ENCODE results near the gene PTH1R.
"Not testable (repeated sequence)": the region's sequence is repeated elsewhere in the genome, so short reads cannot be mapped to it uniquely, and the experiment has no call there.

PTH1R gene

DNA sequence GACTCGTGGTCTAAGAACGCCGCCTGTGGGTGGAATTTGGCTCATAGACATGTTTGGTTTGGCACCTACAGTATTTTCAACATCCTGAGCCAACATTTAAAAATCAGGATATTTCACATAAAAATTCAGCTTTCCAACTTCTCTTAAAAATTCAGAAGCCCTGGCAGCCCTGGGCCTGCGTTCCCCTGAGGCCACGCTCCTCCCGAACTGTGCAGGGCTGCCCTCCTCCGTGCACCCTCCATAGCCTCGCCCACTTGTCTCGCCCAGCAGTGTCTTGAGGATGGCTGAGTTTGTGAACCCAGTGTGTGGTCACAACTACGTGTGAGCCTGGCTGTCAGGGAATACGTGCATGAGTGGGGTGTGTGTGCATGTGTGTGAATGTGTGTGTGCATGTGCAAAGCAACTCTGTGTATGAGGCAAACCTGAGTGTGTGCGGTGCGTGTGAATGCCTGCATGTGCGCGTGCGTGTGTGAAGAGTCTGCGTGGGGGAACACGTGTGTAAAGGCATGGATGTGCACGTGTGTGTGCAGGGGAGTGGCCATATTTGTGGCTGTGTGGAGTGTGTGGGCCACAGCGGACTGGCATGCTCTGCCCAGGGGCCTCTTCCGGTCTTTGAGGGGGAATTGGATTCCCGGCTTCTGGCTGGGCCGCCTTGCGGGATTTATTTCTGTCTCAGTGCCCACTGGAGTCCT lies 30.9 kb downstream of the PTH1R start:
- TF ChIP-seq, protein P1, sequence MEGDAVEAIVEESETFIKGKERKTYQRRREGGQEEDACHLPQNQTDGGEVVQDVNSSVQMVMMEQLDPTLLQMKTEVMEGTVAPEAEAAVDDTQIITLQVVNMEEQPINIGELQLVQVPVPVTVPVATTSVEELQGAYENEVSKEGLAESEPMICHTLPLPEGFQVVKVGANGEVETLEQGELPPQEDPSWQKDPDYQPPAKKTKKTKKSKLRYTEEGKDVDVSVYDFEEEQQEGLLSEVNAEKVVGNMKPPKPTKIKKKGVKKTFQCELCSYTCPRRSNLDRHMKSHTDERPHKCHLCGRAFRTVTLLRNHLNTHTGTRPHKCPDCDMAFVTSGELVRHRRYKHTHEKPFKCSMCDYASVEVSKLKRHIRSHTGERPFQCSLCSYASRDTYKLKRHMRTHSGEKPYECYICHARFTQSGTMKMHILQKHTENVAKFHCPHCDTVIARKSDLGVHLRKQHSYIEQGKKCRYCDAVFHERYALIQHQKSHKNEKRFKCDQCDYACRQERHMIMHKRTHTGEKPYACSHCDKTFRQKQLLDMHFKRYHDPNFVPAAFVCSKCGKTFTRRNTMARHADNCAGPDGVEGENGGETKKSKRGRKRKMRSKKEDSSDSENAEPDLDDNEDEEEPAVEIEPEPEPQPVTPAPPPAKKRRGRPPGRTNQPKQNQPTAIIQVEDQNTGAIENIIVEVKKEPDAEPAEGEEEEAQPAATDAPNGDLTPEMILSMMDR (IDR thresholded peaks at IDR 0.05; ENCODE audit: low read depth, low read length, missing control alignments) = peak; percentile 50
- in situ Hi-C loops (cut with HindIII; ENCODE audit: low pct_ligation_motif_present, low sequenced_read_pairs) = no loop called here
- Histone ChIP-seq H3K4me3 (ENCODE audit: low read depth, low read length) (no peak overlapping the region), H3K27ac (no peak overlapping the region), H3K27me3 (replicated peaks) (no peaks in the 10 kb centered on the region), H3K36me3 (replicated peaks) (no peaks in the 10 kb centered on the region)
- DNase-seq = peak; percentile 78

DNA sequence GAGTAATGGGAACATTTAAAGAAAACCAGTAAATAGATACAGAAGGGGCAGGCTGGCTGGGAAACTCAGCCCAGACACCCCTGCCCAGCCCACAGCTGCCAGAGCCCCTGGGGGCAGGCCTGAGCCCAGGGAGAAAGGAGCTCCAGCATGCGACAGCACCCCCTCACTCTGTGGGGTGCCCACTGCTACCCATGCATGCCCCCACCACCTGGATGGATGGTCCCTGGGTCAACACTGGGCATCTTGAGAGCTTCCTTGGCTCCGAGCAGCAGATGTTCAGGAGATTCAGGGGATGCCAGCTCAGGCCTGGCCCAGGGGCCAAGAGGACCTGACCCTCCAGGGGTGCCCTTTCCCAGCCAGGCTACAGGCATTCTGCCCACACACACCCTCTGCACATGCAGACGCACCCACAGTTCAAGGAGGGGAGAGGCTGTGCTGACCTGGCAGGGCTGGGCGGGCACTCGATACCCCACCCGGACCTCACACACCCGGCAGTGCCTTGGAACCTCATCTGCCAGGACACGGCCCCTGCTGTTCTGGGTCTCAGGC lies 31.5 kb downstream of the PTH1R start:
- Histone ChIP-seq H3K27ac (no peak overlapping the region), H3K27me3 (replicated peaks) (no peaks in the 10 kb centered on the region), H3K4me3 (ENCODE audit: low read depth, low read length) (no peak overlapping the region), H3K36me3 (replicated peaks) (no peaks in the 10 kb centered on the region)
- in situ Hi-C loops (cut with HindIII; ENCODE audit: low pct_ligation_motif_present, low sequenced_read_pairs) = no loop called here
- DNase-seq = no peak
- TF ChIP-seq, protein P1 (IDR thresholded peaks at IDR 0.05; ENCODE audit: low read depth, low read length, missing control alignments) = no peak

DNA sequence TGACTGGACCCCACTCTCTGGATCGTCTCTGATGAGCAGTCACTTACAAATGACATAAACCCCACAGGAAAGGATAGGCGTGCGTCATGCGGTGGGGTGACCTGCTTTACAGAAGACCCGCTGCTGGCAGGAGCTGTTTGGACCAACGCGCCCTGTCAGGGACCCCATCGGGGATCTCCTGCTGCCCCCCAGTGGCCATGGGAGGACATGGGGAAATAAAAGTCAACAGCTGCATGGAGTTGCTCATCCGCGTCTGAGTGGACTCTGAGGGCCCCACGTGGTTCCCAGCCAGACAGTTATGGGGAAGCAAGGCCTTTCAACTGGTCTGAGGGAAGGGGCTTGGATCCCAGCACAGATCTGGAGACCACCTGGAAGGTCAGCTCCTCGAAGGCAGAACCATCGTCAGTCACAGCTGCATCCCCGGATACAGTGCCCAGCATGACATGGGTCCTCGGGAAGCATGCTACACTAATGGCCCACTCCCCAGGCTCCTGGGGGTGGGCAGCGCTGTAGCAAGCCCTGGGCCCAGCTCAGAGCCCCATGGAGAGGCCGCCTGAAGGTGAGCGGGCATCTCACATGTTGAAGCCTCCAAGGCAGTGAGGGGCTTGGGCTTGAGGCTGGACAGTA lies 32.1 kb downstream of the PTH1R start:
- peak; percentile 88 for DNase-seq
- Histone ChIP-seq H3K27me3 (replicated peaks) (no peaks in the 10 kb centered on the region), H3K36me3 (replicated peaks) (no peaks in the 10 kb centered on the region), H3K27ac (no peak overlapping the region), H3K4me3 (ENCODE audit: low read depth, low read length) (no peak overlapping the region)
- in situ Hi-C loops (cut with HindIII; ENCODE audit: low pct_ligation_motif_present, low sequenced_read_pairs) = no loop called here
- TF ChIP-seq, protein P1 (IDR thresholded peaks at IDR 0.05; ENCODE audit: low read depth, low read length, missing control alignments) = peak; percentile 93

DNA sequence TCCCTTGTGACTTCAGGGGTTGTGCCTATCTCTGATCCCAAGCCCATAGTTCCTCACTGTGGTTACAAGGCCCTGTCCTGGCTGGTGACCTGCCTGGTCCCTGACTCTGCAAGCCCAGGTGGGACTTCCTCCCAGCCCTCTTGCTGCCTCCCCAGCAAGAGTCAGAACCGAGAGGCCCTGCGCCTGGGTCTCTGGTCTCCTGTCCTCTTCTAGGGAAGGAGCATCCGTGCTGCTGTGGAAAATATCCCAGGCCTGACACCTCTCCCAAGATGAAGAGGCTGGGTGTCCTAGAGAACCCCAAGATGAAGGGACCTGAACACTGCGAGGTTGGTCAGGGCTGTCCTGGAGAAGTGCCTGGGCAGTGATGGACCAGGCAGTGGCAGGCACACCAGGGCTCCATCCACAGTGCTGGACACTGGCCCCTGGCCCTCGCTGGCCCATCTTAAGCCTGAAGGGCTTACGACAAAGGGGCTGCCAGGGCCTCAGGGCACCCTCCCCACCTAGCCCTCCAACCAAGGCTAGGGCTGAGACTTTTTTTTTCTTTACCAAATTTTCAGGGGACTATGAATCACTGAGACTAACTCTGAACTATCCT lies 32.7 kb downstream of the PTH1R start:
- no peaks in the 10 kb centered on the region for H3K36me3 ChIP-seq (replicated peaks)
- in situ Hi-C loops (cut with HindIII; ENCODE audit: low pct_ligation_motif_present, low sequenced_read_pairs) = no loop called here
- H3K27ac ChIP-seq = no peak overlapping the region
- H3K4me3 ChIP-seq (ENCODE audit: low read depth, low read length) = no peak overlapping the region
- DNase-seq = no peak
- H3K27me3 ChIP-seq (replicated peaks) = no peaks in the 10 kb centered on the region
- TF ChIP-seq, protein P1 (IDR thresholded peaks at IDR 0.05; ENCODE audit: low read depth, low read length, missing control alignments) = no peak

DNA sequence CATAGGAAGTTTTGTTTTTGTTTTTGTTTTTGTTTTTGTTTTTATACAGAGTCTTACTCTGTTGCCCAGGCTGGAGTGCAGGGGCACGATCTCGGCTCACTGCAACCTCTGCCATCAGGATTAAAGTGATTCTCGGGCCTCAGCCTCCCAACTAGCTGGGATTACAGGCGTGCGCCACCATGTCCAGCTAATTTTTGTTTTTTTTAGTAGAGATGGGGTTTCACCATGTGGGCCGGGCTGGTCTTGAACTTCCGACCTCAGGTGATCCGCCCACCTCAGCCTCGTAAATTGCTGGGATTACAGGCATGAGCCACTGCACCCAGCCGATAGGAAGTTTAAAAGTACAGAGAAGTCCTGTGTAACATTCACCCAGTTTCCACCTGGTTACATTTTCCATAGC lies 33.4 kb downstream of the PTH1R start:
- in situ Hi-C loops (cut with HindIII; ENCODE audit: low pct_ligation_motif_present, low sequenced_read_pairs); H3K36me3 ChIP-seq (replicated peaks); H3K27me3 ChIP-seq (replicated peaks); DNase-seq; H3K4me3 ChIP-seq (ENCODE audit: low read depth, low read length); H3K27ac ChIP-seq: not testable (repeated sequence)

DNA sequence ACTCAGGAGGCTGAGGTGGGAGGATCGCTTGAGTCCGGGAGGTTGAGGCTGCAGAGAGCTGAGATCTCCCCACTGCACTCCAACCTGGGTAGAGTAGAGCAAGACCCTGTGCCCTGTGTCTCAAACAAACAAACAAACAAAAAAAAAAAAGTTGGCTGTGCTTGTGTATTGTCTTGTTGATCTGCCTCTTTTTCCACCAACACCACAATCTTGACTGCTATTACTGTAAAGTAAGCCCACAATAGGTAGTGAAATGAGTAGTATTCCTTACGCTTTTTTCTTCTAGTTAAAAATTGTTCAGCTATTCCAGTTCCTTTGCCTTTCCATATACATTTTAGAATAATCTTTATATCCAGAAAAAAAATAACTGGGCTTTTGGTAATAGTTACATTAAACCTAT lies 35.5 kb downstream of the PTH1R start:
- peaks cover 8% of the 10 kb centered on the region for H3K36me3 ChIP-seq (replicated peaks)
- H3K27ac ChIP-seq = no peak overlapping the region
- in situ Hi-C loops (cut with HindIII; ENCODE audit: low pct_ligation_motif_present, low sequenced_read_pairs) = no loop called here
- TF ChIP-seq, protein P1 (IDR thresholded peaks at IDR 0.05; ENCODE audit: low read depth, low read length, missing control alignments) = no peak
- no peak overlapping the region for H3K4me3 ChIP-seq (ENCODE audit: low read depth, low read length)
- H3K27me3 ChIP-seq (replicated peaks) = no peaks in the 10 kb centered on the region
- DNase-seq = no peak
